H1 (cell line): Measurements from ENCODE around the gene PRKCH.

Experiments
- EGR1 ChIP-seq: IDR thresholded peaks from 2 replicates; pipeline ENCODE4 v1.6.1; 2011; ENCODE audit warnings: low read depth, low read length, borderline replicate concordance
- EZH2 ChIP-seq: fragments of 200-600 bp; sonication (generic); IDR thresholded peaks from 2 replicates; pipeline ENCODE4 v1.7.1; 2012; ENCODE audit warnings: low read depth, mild to moderate bottlenecking, moderate library complexity, low read length, inconsistent platforms; ENCODE audit not compliant: severe bottlenecking
- FOSL1 ChIP-seq: IDR thresholded peaks from 2 replicates; pipeline ENCODE4 v1.6.1; 2011; ENCODE audit warnings: mild to moderate bottlenecking, low read depth, low read length, moderate library complexity; ENCODE audit not compliant: insufficient read depth
- KDM1A ChIP-seq: fragments of 200-600, 300-600 bp; sonication (generic); IDR thresholded peaks from 2 replicates; pipeline ENCODE4 v1.7.1; 2016; ENCODE audit warnings: mild to moderate bottlenecking, low read length, borderline replicate concordance
- POLR2A ChIP-seq, 2 experiments: IDR thresholded peaks; 1 replicate in 1 of 2; 2 replicates in 1 of 2; pipeline ENCODE4 v1.6.1; 2011; ENCODE audit warnings: low read depth in 2 of 2, low read length in 2 of 2, mild to moderate bottlenecking in 2 of 2; ENCODE audit errors: control extremely low read depth in 1 of 2
- POLR2AphosphoS5 ChIP-seq: IDR thresholded peaks from 2 replicates; pipeline ENCODE4 v1.6.1; 2011; ENCODE audit warnings: low read depth, low read length
- POU5F1 ChIP-seq: IDR thresholded peaks from 2 replicates; pipeline ENCODE4 v1.6.1; 2011; ENCODE audit warnings: low read depth, mild to moderate bottlenecking, low read length, moderate library complexity
- RAD21 ChIP-seq, 2 experiments: IDR thresholded peaks in 1 of 2; conservative IDR thresholded peaks in 1 of 2; 2 replicates each; pipeline ENCODE4 v1.6.1; 2011; ENCODE audit warnings: low read depth in 2 of 2, low read length in 2 of 2, improper control_type of control experiment in 1 of 2, inconsistent platforms in 1 of 2, mild to moderate bottlenecking in 1 of 2, moderate library complexity in 1 of 2
- RBBP5 ChIP-seq: IDR thresholded peaks from 2 replicates; pipeline ENCODE4 v1.7.1; 2012; ENCODE audit warnings: low read depth, mild to moderate bottlenecking, inconsistent platforms, low read length, moderate library complexity, borderline replicate concordance
- SP1 ChIP-seq: IDR thresholded peaks from 2 replicates; pipeline ENCODE4 v1.6.1; 2011; ENCODE audit warnings: low read depth, low read length
- TF ChIP-seq, protein P1 (sequence below), 3 experiments: IDR thresholded peaks; 1 replicate in 2 of 3; 2 replicates in 1 of 3; pipeline versions ENCODE4 v1.5.1 to v1.6.1; 2011; ENCODE audit warnings: low read length in 3 of 3, mild to moderate bottlenecking in 3 of 3, inconsistent platforms in 2 of 3, low read depth in 1 of 3, moderate library complexity in 1 of 3; ENCODE audit not compliant: insufficient read depth in 1 of 3; ENCODE audit errors: control extremely low read depth in 1 of 3
- TF ChIP-seq, protein P2 (sequence below): IDR thresholded peaks from 2 replicates; pipeline ENCODE4 v1.6.1; 2012; ENCODE audit warnings: inconsistent platforms

DNA sequence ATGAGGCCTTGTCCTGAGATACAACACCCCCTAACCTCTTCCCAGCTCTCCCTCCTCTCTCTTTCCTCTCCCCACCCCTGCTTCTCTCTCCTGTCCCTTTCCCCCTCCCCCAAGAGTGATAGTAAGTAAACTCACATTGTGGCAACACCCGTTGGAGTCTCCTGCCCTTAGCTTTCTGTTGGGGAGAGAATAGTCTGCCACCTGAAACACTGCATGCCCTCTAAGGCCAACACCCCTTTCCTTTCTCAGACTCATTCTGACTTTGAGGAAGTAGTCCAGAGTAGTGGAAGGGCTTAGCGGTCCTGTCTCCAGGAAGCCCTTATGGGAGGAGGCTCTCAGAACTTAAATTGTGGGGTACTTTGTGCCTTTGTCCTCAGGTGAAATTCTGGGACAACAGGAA lies 95.2 kb downstream of the PRKCH start:
- TF ChIP-seq KDM1A (no peak), POLR2AphosphoS5 (no peak), EGR1 (no peak), SP1 (no peak), EZH2 (no peak), POLR2A (IDR thresholded peaks at IDR 0.05; ENCODE audit: control extremely low read depth in 1 of 2, low read depth in 2 of 2, low read length in 2 of 2) (no peak), RBBP5 (no peak), POU5F1 (no peak), RAD21 (IDR thresholded peaks at IDR 0.05 in 1 of 2, conservative IDR thresholded peaks at IDR 0.05 in 1 of 2; ENCODE audit: low read depth in 2 of 2, low read length in 2 of 2) (no peak), FOSL1 (no peak)
- TF ChIP-seq, protein P1, sequence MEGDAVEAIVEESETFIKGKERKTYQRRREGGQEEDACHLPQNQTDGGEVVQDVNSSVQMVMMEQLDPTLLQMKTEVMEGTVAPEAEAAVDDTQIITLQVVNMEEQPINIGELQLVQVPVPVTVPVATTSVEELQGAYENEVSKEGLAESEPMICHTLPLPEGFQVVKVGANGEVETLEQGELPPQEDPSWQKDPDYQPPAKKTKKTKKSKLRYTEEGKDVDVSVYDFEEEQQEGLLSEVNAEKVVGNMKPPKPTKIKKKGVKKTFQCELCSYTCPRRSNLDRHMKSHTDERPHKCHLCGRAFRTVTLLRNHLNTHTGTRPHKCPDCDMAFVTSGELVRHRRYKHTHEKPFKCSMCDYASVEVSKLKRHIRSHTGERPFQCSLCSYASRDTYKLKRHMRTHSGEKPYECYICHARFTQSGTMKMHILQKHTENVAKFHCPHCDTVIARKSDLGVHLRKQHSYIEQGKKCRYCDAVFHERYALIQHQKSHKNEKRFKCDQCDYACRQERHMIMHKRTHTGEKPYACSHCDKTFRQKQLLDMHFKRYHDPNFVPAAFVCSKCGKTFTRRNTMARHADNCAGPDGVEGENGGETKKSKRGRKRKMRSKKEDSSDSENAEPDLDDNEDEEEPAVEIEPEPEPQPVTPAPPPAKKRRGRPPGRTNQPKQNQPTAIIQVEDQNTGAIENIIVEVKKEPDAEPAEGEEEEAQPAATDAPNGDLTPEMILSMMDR (IDR thresholded peaks at IDR 0.05; ENCODE audit: control extremely low read depth in 1 of 3, insufficient read depth in 1 of 3, low read depth in 1 of 3, low read length in 3 of 3), result no peak
- TF ChIP-seq, protein P2, sequence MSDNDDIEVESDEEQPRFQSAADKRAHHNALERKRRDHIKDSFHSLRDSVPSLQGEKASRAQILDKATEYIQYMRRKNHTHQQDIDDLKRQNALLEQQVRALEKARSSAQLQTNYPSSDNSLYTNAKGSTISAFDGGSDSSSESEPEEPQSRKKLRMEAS, result no peak
